OCI-LY1 (cell line): ENCODE data around the gene WBP1L.
A peak's percentile ranks its signal among the peaks of the same experiment; 100 is the strongest.

Source experiments
- H2AFZ ChIP-seq: fragments of 200-600 bp; sonication (generic), shearing (Covaris generic); 2 replicates; pipeline ENCODE4 v1.6.0; 2014; ENCODE audit warnings: antibody characterized with exemption, mild to moderate bottlenecking, low read length
- H3F3A ChIP-seq: fragments of 200-600 bp; sonication (generic), shearing (Covaris generic); 2 replicates; pipeline ENCODE4 v1.6.0; 2014; ENCODE audit warnings: mild to moderate bottlenecking, antibody characterized with exemption, low read length, moderate library complexity; ENCODE audit not compliant: insufficient read depth
- H3K27ac ChIP-seq: fragments of 200-600 bp; sonication (generic); 2 replicates; pipeline ENCODE4 v1.5.1; 2014; ENCODE audit warnings: low read length, mixed run types, mild to moderate bottlenecking, low read depth; ENCODE audit not compliant: poor library complexity, severe bottlenecking
- H3K27me3 ChIP-seq: fragments of 200-600 bp; sonication (generic); 2 replicates; pipeline ENCODE4 v1.6.0; 2014; ENCODE audit warnings: antibody characterized with exemption, mild to moderate bottlenecking, low read length, moderate library complexity; ENCODE audit not compliant: insufficient read depth
- H3K36me3 ChIP-seq: fragments of 200-600 bp; sonication (generic); 2 replicates; pipeline ENCODE4 v1.6.1; 2014; ENCODE audit warnings: mild to moderate bottlenecking, antibody characterized with exemption, low read length, moderate library complexity, mixed read lengths; ENCODE audit not compliant: insufficient read depth
- H3K4me1 ChIP-seq: fragments of 200-600 bp; sonication (generic); 2 replicates; pipeline ENCODE4 v1.5.1; 2014; ENCODE audit warnings: mild to moderate bottlenecking, low read length, moderate library complexity; ENCODE audit not compliant: insufficient read depth, severe bottlenecking
- H3K4me2 ChIP-seq: fragments of 200-600 bp; sonication (generic), shearing (Covaris generic); 2 replicates; pipeline ENCODE4 v1.6.1; 2014; ENCODE audit warnings: low read length
- H3K4me3 ChIP-seq: fragments of 200-600 bp; sonication (generic); 2 replicates; pipeline ENCODE4 v1.5.1; 2014; ENCODE audit warnings: low read length, low read depth, mild to moderate bottlenecking, mixed read lengths; ENCODE audit not compliant: poor library complexity, severe bottlenecking
- H3K79me2 ChIP-seq: fragments of 200-600 bp; shearing (Covaris generic); 2 replicates; pipeline ENCODE4 v1.6.1; 2016; ENCODE audit warnings: mixed run types, low read length, mixed read lengths; ENCODE audit not compliant: insufficient read depth
- H3K9ac ChIP-seq: fragments of 200-600 bp; sonication (generic), shearing (Covaris generic); 2 replicates; pipeline ENCODE4 v1.6.1; 2014; ENCODE audit warnings: mild to moderate bottlenecking, low read length, mixed read lengths
- H3K9me2 ChIP-seq: fragments of 200-600 bp; sonication (generic), shearing (Covaris generic); 2 replicates; pipeline ENCODE4 v1.6.1; 2014; ENCODE audit warnings: low read depth, mild to moderate bottlenecking, low read length, mixed read lengths
- H3K9me3 ChIP-seq: fragments of 200-600 bp; shearing (Covaris generic); 2 replicates; pipeline ENCODE4 v1.6.1; 2014; ENCODE audit warnings: low read length, mixed read lengths
- H4K20me1 ChIP-seq: fragments of 200-600 bp; sonication (generic), shearing (Covaris generic); 2 replicates; pipeline ENCODE4 v1.6.0; 2016; ENCODE audit warnings: mild to moderate bottlenecking, low read length; ENCODE audit not compliant: insufficient read depth
- EZH2 ChIP-seq: fragments of 200-600 bp; sonication (generic), shearing (Covaris generic); IDR thresholded peaks from 2 replicates; pipeline ENCODE4 v1.8.0; 2017; ENCODE audit warnings: borderline replicate concordance, mixed run types, mild to moderate bottlenecking, antibody characterized with exemption, low read length, moderate library complexity, mixed read lengths
- TF ChIP-seq, protein P1 (sequence below): fragments of 200-600 bp; sonication (generic), shearing (Covaris generic); IDR thresholded peaks from 2 replicates; pipeline ENCODE4 v1.5.1; 2017; ENCODE audit warnings: mild to moderate bottlenecking, antibody characterized with exemption, low read length, moderate library complexity, mixed read lengths

The WBP1L gene

DNA sequence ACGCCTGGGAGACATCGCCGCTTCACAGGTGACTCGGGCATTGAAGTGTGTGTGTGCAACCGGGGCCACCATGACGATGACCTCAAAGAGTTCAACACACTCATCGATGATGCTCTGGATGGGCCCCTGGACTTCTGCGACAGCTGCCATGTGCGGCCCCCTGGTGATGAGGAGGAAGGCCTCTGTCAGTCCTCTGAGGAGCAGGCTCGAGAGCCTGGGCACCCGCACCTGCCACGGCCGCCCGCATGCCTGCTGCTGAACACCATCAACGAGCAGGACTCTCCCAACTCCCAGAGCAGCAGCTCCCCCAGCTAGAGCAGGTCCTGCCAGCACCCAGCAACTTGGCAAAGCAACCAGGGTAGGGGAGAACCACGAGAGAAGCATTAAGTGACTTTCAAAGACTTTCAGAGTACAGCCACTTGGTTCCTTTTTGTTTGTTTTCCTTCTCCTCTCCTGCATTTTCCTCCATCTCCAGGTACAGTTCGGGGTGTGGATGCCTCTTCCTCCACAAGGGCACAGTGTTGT is 69.3 kb downstream of the WBP1L start:
- Histone ChIP-seq H4K20me1 (no peaks in the 10 kb centered on the region), H2AFZ (no peak overlapping the region), H3K4me2 (no peak overlapping the region), H3K9me3 (no peaks in the 10 kb centered on the region), H3K27me3 (no peaks in the 10 kb centered on the region), H3K27ac (peak overlapping the region; percentile 72), H3F3A (no peaks in the 10 kb centered on the region), H3K9me2 (no peaks in the 10 kb centered on the region), H3K4me3 (no peak overlapping the region), H3K9ac (no peak overlapping the region), H3K36me3 (peaks cover 19% of the 10 kb centered on the region), H3K79me2 (no peaks in the 10 kb centered on the region), H3K4me1 (peaks cover 20% of the 10 kb centered on the region)
- TF ChIP-seq, protein P1, sequence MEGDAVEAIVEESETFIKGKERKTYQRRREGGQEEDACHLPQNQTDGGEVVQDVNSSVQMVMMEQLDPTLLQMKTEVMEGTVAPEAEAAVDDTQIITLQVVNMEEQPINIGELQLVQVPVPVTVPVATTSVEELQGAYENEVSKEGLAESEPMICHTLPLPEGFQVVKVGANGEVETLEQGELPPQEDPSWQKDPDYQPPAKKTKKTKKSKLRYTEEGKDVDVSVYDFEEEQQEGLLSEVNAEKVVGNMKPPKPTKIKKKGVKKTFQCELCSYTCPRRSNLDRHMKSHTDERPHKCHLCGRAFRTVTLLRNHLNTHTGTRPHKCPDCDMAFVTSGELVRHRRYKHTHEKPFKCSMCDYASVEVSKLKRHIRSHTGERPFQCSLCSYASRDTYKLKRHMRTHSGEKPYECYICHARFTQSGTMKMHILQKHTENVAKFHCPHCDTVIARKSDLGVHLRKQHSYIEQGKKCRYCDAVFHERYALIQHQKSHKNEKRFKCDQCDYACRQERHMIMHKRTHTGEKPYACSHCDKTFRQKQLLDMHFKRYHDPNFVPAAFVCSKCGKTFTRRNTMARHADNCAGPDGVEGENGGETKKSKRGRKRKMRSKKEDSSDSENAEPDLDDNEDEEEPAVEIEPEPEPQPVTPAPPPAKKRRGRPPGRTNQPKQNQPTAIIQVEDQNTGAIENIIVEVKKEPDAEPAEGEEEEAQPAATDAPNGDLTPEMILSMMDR, result no peak
- TF ChIP-seq EZH2, result no peak

DNA sequence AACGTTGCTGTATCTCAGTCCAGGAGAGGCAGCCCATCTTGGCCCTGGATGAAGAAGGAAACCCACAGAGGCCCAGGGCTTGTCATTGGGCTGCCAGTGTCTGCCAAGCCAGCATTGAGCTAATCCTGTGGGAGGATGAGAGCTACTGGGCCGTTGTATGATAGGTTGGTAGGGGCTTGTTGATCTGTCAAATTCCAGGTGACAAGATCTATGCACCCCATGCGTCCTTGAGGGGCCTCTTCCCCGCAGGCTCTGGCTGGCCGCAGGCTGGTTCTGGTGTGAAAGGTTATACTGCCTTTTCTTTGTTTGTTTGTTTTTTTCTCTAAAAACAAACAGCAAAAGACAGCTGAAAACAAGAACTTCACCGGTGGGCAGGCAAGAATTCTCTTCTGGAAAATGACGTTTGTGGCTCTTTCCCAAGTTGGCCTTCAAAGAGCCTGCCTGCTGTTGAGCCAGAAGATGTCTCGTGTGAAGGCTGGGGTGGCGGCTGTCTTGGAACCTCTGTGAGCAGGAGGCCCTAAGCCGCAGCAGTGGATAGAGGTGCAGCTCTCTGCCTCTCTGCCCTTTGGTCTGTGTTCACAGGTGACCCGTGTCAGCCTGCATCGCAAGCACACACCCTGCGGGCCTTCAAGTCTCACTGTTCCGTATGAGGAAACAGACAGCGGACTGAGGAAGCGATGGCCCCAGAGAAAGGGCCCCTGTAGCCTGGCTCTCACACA is 70.1 kb downstream of the WBP1L start:
- H3K9ac ChIP-seq, result no peak overlapping the region
- no peaks in the 10 kb centered on the region for H3K9me2 ChIP-seq
- H3K4me2 ChIP-seq, result no peak overlapping the region
- no peak for TF ChIP-seq EZH2
- TF ChIP-seq, protein P1, result no peak
- no peak overlapping the region for H3K4me3 ChIP-seq
- H3K9me3 ChIP-seq, result no peaks in the 10 kb centered on the region
- H4K20me1 ChIP-seq, result no peaks in the 10 kb centered on the region
- H3K27me3 ChIP-seq, result no peaks in the 10 kb centered on the region
- no peaks in the 10 kb centered on the region for H3F3A ChIP-seq
- H3K36me3 ChIP-seq, result peaks cover 19% of the 10 kb centered on the region
- H3K79me2 ChIP-seq, result no peaks in the 10 kb centered on the region
- H3K4me1 ChIP-seq, result peaks cover 20% of the 10 kb centered on the region
- H2AFZ ChIP-seq, result no peak overlapping the region
- no peak overlapping the region for H3K27ac ChIP-seq

GRCh38 chr10:102814453-102814871 is 70.7 kb downstream of the WBP1L start:
- Histone ChIP-seq H3K36me3 (peaks cover 19% of the 10 kb centered on the region), H3K4me2 (no peak overlapping the region), H3K27me3 (no peaks in the 10 kb centered on the region), H4K20me1 (no peaks in the 10 kb centered on the region), H3K4me3 (no peak overlapping the region), H3F3A (no peaks in the 10 kb centered on the region), H3K27ac (no peak overlapping the region), H3K9me3 (no peaks in the 10 kb centered on the region), H2AFZ (no peak overlapping the region), H3K4me1 (peaks cover 20% of the 10 kb centered on the region), H3K79me2 (no peaks in the 10 kb centered on the region), H3K9ac (no peak overlapping the region), H3K9me2 (no peaks in the 10 kb centered on the region)
- no peak for TF ChIP-seq EZH2
- TF ChIP-seq, protein P1, result no peak
